Gastroesophageal sphincter (tissue), 4 donors: ENCODE data around the gene TNFSF11. TPM values are rescaled to one million over a fixed set of nuclear protein-coding genes. Genes with fewer than 3 reads are reported as not detected.

ENCODE experiments used
- ATAC-seq: fragments of 150-250 bp; one replicate; pipeline ENCODE4 v1.9.1; 2016; ENCODE audit warnings: mild to moderate bottlenecking, moderate library complexity
- H3K27ac ChIP-seq, 4 donors: fragments of 200-600 bp; sonication (generic) in 3 of 4; 1 replicate in 3 of 4; 2 replicates in 1 of 4; pipeline ENCODE4 v1.5.1; 2016 to 2019
- H3K27me3 ChIP-seq: fragments of 200-600 bp; sonication (generic); one replicate; pipeline ENCODE4 v1.5.1; 2019
- H3K36me3 ChIP-seq, 2 donors: fragments of 200-600 bp; sonication (generic); one replicate each; pipeline ENCODE4 v1.5.1; 2019; ENCODE audit warnings: control low read depth in 1 of 2
- H3K4me1 ChIP-seq, 3 donors: fragments of 200-600 bp; sonication (generic); 1 replicate in 2 of 3; 2 replicates in 1 of 3; pipeline ENCODE4 v1.5.1; 2016 to 2019; ENCODE audit warnings: control low read depth in 2 of 3
- H3K4me3 ChIP-seq, 2 donors: fragments of 200-600 bp; sonication (generic); one replicate each; pipeline ENCODE4 v1.5.1; 2019; ENCODE audit warnings: mild to moderate bottlenecking in 1 of 2, moderate library complexity in 1 of 2
- H3K9me3 ChIP-seq, 3 donors: fragments of 200-600 bp; sonication (generic); one replicate each; pipeline ENCODE4 v1.5.1; 2017 to 2019; ENCODE audit warnings: control low read depth in 2 of 3
- EP300 ChIP-seq: sonication (generic); formaldehyde crosslinking; IDR thresholded peaks from one replicate; pipeline ENCODE4 v1.6.1; 2017; ENCODE audit warnings: antibody characterized with exemption, mild to moderate bottlenecking
- POLR2A ChIP-seq, 2 donors: fragments of 450-650 bp; IDR thresholded peaks; one replicate each; pipeline ENCODE4 v1.6.1; 2017; ENCODE audit warnings: antibody characterized with exemption in 2 of 2, mild to moderate bottlenecking in 2 of 2, moderate library complexity in 1 of 2
- POLR2AphosphoS5 ChIP-seq: sonication (generic); formaldehyde crosslinking; IDR thresholded peaks from one replicate; pipeline ENCODE4 v1.6.1; 2017; ENCODE audit warnings: antibody characterized with exemption
- WGBS, 2 donors: methylation state at CpG; one replicate each; pipeline ENCODE4 v1.1.5; 2018; ENCODE audit warnings: low coverage in 1 of 2; 5-methylcytosine and 5-hydroxymethylcytosine counted together
- total RNA-seq, 4 donors: library from RNA; depleted of rRNA; stranded (reverse); fragments of >200 nt; gene quantifications; one replicate each; pipeline ENCODE4 v1.1.0, GENCODE V29; 2016
- TF ChIP-seq, protein P1 (sequence below), 4 experiments: fragments of 200-600 bp in 2 of 4; fragments of 450-650 bp in 2 of 4; sonication (generic) in 1 of 4; IDR thresholded peaks; one replicate each; pipeline ENCODE4 v1.5.1; 2017 to 2019; ENCODE audit warnings: antibody characterized with exemption in 4 of 4, mild to moderate bottlenecking in 2 of 4, moderate library complexity in 2 of 4

The TNFSF11 gene, protein sequence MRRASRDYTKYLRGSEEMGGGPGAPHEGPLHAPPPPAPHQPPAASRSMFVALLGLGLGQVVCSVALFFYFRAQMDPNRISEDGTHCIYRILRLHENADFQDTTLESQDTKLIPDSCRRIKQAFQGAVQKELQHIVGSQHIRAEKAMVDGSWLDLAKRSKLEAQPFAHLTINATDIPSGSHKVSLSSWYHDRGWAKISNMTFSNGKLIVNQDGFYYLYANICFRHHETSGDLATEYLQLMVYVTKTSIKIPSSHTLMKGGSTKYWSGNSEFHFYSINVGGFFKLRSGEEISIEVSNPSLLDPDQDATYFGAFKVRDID
- under 1 TPM in 1 of 4 donors, not detected in 3; 0.59 TPM for total RNA-seq

DNA sequence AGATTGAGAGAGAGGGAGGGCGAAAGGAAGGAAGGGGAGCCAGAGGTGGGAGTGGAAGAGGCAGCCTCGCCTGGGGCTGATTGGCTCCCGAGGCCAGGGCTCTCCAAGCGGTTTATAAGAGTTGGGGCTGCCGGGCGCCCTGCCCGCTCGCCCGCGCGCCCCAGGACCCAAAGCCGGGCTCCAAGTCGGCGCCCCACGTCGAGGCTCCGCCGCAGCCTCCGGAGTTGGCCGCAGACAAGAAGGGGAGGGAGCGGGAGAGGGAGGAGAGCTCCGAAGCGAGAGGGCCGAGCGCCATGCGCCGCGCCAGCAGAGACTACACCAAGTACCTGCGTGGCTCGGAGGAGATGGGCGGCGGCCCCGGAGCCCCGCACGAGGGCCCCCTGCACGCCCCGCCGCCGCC lies at the start of gene TNFSF11:
TSS of gene TNFSF11 (plus strand) at position 142 of the 400 bp plus-strand sequence. CDS start at position 294, 152 bp downstream.
- no peak for TF ChIP-seq POLR2AphosphoS5
- no peak for TF ChIP-seq POLR2A (IDR thresholded peaks at IDR 0.05)
- TF ChIP-seq, protein P1, sequence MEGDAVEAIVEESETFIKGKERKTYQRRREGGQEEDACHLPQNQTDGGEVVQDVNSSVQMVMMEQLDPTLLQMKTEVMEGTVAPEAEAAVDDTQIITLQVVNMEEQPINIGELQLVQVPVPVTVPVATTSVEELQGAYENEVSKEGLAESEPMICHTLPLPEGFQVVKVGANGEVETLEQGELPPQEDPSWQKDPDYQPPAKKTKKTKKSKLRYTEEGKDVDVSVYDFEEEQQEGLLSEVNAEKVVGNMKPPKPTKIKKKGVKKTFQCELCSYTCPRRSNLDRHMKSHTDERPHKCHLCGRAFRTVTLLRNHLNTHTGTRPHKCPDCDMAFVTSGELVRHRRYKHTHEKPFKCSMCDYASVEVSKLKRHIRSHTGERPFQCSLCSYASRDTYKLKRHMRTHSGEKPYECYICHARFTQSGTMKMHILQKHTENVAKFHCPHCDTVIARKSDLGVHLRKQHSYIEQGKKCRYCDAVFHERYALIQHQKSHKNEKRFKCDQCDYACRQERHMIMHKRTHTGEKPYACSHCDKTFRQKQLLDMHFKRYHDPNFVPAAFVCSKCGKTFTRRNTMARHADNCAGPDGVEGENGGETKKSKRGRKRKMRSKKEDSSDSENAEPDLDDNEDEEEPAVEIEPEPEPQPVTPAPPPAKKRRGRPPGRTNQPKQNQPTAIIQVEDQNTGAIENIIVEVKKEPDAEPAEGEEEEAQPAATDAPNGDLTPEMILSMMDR (IDR thresholded peaks at IDR 0.05) = no peak
- TF ChIP-seq EP300 = no peak
- Histone ChIP-seq H3K27me3 (peaks cover 74% of the 10 kb centered on the region), H3K36me3 (no peaks in the 10 kb centered on the region), H3K4me3 (peak within 1 kb of the TSS in 1 of 2 donors; percentile 41), H3K9me3 (no peaks in the 10 kb centered on the region), H3K27ac (no peak within 1 kb of the TSS), H3K4me1 (peaks cover 0 to 15% (median 9%) of the 10 kb centered on the region in 3 donors)
- WGBS, 2 donors = 5 to 8% methylated on average over 4 of the region's 39 CpGs
- no peak for ATAC-seq

DNA sequence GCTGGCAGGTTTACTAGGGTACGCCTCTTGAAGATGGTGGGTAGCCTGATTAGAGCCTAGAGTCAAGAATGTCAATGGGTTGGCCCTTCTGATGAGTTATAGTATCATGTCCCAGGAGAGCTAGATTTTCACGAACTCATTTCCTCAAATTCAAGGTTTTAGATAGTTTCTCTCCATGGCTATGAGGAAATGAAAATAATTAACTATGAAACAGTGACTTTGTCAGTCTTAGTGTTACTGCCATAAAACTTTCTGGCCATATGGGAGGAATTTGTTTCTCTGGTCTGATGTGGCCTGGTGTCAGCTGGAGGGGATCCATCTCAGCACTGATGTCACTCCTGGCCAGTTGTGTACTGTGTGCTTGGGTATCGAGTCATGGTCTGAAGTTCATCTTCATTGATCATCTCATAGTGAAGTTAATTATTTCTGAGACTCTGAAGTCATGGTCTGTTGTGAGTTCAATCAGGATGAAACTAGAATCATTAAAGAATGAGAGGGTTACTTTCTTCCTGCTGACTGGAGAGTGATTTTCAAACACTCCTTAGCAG lies 49.4 kb upstream of the TNFSF11 start:
- no peaks in the 10 kb centered on the region for H3K27me3 ChIP-seq
- H3K27ac ChIP-seq = no peak overlapping the region
- H3K4me3 ChIP-seq = no peak overlapping the region
- H3K36me3 ChIP-seq = no peaks in the 10 kb centered on the region
- H3K9me3 ChIP-seq = peaks cover 0 to 4% (median 0%) of the 10 kb centered on the region in 3 donors
- no peaks in the 10 kb centered on the region for H3K4me1 ChIP-seq
- WGBS, 2 donors = 78% methylated on average over 2 of the region's 3 CpGs; no CpG with 5 or more reads in 1 of the 2 donors
- TF ChIP-seq POLR2A (IDR thresholded peaks at IDR 0.05) (no peak), POLR2AphosphoS5 (no peak), EP300 (no peak)
- TF ChIP-seq, protein P1 (IDR thresholded peaks at IDR 0.05) = no peak
- no peak for ATAC-seq

DNA sequence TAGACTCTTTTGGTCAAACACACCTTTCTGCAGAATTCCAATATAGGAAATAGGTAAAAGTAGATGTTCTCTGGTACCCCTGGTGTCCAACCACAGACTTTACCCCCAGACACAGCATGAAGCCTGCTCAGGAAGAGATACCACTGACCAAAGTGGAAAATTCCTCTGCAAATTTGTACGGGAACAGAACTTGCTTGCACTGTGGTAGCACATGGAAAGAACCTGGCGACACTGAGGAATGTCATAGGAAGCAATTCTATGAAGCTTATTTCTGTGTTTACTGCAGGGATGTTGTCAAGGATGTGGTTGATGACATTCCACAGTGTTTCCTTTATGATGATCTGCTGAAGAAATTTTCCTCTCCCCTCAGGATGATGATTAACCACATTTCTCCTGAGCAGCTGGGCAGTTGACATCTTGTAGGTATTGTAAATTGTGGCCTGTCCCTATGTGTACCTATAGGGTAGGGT lies 48.9 kb upstream of the TNFSF11 start:
- ATAC-seq = no peak
- H3K27me3 ChIP-seq = no peaks in the 10 kb centered on the region
- H3K4me1 ChIP-seq = no peaks in the 10 kb centered on the region
- no peaks in the 10 kb centered on the region for H3K36me3 ChIP-seq
- H3K9me3 ChIP-seq = peaks cover 0 to under 1% (median 0%) of the 10 kb centered on the region in 3 donors
- no peak overlapping the region for H3K4me3 ChIP-seq
- WGBS, 2 donors = 79 to 90% methylated on average over 2 of the region's 2 CpGs
- TF ChIP-seq POLR2AphosphoS5 = no peak
- TF ChIP-seq EP300 = no peak
- no peak for TF ChIP-seq POLR2A (IDR thresholded peaks at IDR 0.05)
- TF ChIP-seq, protein P1 (IDR thresholded peaks at IDR 0.05) = no peak
- no peak overlapping the region for H3K27ac ChIP-seq

DNA sequence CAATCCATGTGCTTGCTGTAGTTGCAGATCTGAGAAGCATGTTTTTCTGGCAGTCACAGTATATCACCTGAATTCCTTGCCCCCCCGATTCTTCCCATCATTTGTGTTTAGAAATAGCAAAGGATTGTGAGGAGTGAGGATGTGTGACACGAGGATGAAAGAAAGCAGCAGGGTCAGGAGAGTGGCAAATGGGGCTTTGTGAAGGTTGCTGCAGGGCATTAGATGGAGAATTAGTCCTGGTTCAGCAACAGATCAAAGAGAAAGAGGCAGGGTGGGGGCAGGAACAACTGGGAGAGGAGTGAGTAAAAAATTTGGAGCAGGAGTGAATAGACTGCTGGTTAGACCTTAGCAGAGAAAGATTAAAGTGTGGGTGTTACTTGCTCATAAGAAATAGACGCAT lies 47.7 kb upstream of the TNFSF11 start:
- Histone ChIP-seq H3K27me3 (no peaks in the 10 kb centered on the region), H3K4me3 (no peak overlapping the region), H3K9me3 (no peaks in the 10 kb centered on the region), H3K4me1 (no peaks in the 10 kb centered on the region), H3K36me3 (no peaks in the 10 kb centered on the region), H3K27ac (no peak overlapping the region)
- TF ChIP-seq EP300 (no peak), POLR2AphosphoS5 (no peak), POLR2A (IDR thresholded peaks at IDR 0.05) (no peak)
- TF ChIP-seq, protein P1 (IDR thresholded peaks at IDR 0.05) = no peak
- ATAC-seq = no peak
- 43 to 82% methylated on average over 1 to 3 of the region's 3 CpGs for WGBS, 2 donors
